ENCODE data around the gene RNF220.

Gene RNF220

GRCh38 chr1:44421446-44421884 is 16.4 kb downstream of the RNF220 start:
- no peaks in the 10 kb centered on the region for H3K9me3 ChIP-seq (ENCODE audit: control insufficient read depth, insufficient read depth, low read length)
- no peak for TF ChIP-seq CTCF (IDR thresholded peaks at IDR 0.05; ENCODE audit: low read depth, low read length, poor library complexity, severe bottlenecking)
- no peak for TF ChIP-seq EZH2phosphoT487 (IDR thresholded peaks at IDR 0.05; ENCODE audit: borderline replicate concordance, low read length)
- no peaks in the 10 kb centered on the region for H4K20me1 ChIP-seq (ENCODE audit: control insufficient read depth, insufficient read depth, low read depth, low read length)
- peaks cover 72% of the 10 kb centered on the region for H3K27me3 ChIP-seq (ENCODE audit: control insufficient read depth, low read length)
- no peak overlapping the region for H3K4me3 ChIP-seq (ENCODE audit: low read length)
- H3F3A ChIP-seq (ENCODE audit: control insufficient read depth, insufficient read depth) = no peaks in the 10 kb centered on the region
- H3K79me2 ChIP-seq (ENCODE audit: control insufficient read depth, low read length) = no peaks in the 10 kb centered on the region
- no peak overlapping the region for H3K4me2 ChIP-seq (ENCODE audit: low read length)
- H3K27ac ChIP-seq (ENCODE audit: low read depth, low read length) = no peak overlapping the region
- H3K36me3 ChIP-seq (ENCODE audit: control insufficient read depth, low read length) = no peaks in the 10 kb centered on the region
- H3K9me2 ChIP-seq (replicated peaks; ENCODE audit: control insufficient read depth, low read length) = no peaks in the 10 kb centered on the region
- no peaks in the 10 kb centered on the region for H3K4me1 ChIP-seq (ENCODE audit: control insufficient read depth, low read length)

- H3K27ac ChIP-seq (ENCODE audit: low read depth, low read length) = no peak overlapping the region
- TF ChIP-seq EZH2phosphoT487 (IDR thresholded peaks at IDR 0.05; ENCODE audit: borderline replicate concordance, low read length) (no peak), CTCF (IDR thresholded peaks at IDR 0.05; ENCODE audit: low read depth, low read length, poor library complexity, severe bottlenecking) (no peak)
- no peaks in the 10 kb centered on the region for H3K9me3 ChIP-seq (ENCODE audit: control insufficient read depth, insufficient read depth, low read length)
- no peaks in the 10 kb centered on the region for H3K9me2 ChIP-seq (replicated peaks; ENCODE audit: control insufficient read depth, low read length)
- no peaks in the 10 kb centered on the region for H3K36me3 ChIP-seq (ENCODE audit: control insufficient read depth, low read length)
- H3K4me1 ChIP-seq (ENCODE audit: control insufficient read depth, low read length) = no peaks in the 10 kb centered on the region
- no peaks in the 10 kb centered on the region for H3K79me2 ChIP-seq (ENCODE audit: control insufficient read depth, low read length)
- H3K27me3 ChIP-seq (ENCODE audit: control insufficient read depth, low read length) = peaks cover 71% of the 10 kb centered on the region
- no peak overlapping the region for H3K4me2 ChIP-seq (ENCODE audit: low read length)
- no peaks in the 10 kb centered on the region for H3F3A ChIP-seq (ENCODE audit: control insufficient read depth, insufficient read depth)
- H4K20me1 ChIP-seq (ENCODE audit: control insufficient read depth, insufficient read depth, low read depth, low read length) = no peaks in the 10 kb centered on the region
- no peak overlapping the region for H3K4me3 ChIP-seq (ENCODE audit: low read length)
Observed at GRCh38 chr1:44422161-44422560, 17.1 kb downstream of the RNF220 start.

GRCh38 chr1:44423591-44424537 is 18.8 kb downstream of the RNF220 start:
- Histone ChIP-seq H3K4me2 (ENCODE audit: low read length) (no peak overlapping the region), H3K27me3 (ENCODE audit: control insufficient read depth, low read length) (peaks cover 85% of the 10 kb centered on the region), H3K4me1 (ENCODE audit: control insufficient read depth, low read length) (no peaks in the 10 kb centered on the region), H3K9me3 (ENCODE audit: control insufficient read depth, insufficient read depth, low read length) (no peaks in the 10 kb centered on the region), H3K36me3 (ENCODE audit: control insufficient read depth, low read length) (no peaks in the 10 kb centered on the region), H3K79me2 (ENCODE audit: control insufficient read depth, low read length) (no peaks in the 10 kb centered on the region), H3K9me2 (replicated peaks; ENCODE audit: control insufficient read depth, low read length) (no peaks in the 10 kb centered on the region), H3K27ac (ENCODE audit: low read depth, low read length) (no peak overlapping the region), H4K20me1 (ENCODE audit: control insufficient read depth, insufficient read depth, low read depth, low read length) (no peaks in the 10 kb centered on the region), H3K4me3 (ENCODE audit: low read length) (no peak overlapping the region), H3F3A (ENCODE audit: control insufficient read depth, insufficient read depth) (no peaks in the 10 kb centered on the region)
- TF ChIP-seq EZH2phosphoT487 (IDR thresholded peaks at IDR 0.05; ENCODE audit: borderline replicate concordance, low read length) (no peak), CTCF (IDR thresholded peaks at IDR 0.05; ENCODE audit: low read depth, low read length, poor library complexity, severe bottlenecking) (no peak)
